ENCODE results near the gene TMOD2.

TMOD2 gene

DNA sequence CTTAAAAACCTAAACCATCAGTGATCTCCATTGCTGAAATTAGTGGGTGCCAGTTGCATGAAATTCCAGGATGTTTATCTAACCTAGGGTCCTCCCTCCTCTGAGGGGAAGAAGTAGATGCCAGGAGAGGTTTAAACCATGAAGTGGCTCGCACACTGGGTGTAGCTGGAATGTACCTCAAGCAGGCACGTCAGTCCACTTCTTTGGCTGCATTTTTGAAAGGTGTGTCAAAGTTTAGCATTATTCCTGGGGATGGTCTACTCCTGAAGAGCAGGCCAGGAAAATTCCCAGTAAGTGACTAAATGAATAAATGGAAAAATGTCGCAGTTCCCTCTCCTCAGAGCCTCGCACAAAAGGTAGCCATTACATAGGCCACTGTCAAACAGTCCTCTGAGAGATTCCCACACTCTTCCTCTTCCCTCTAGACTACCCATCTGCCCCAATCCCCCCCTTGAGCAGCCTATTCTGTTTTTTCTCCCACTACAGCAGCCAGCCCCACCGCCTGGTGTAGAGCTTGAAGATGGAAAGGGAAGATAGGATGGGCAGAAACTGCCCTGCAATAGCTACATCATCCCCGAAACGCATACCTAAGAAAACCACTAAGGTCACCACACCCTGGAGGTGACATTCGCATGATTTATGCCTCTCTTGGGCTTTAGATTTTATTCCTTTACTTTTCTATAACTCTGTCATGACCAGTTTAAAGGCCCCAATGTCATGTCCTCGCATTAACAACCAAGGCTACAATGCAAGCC is 77.4 kb downstream of the TMOD2 start:
- DNase-seq: no peak

- peak; percentile 81 to 86 (median 84) for DNase-seq
Observed at GRCh38 chr15:51829376-51830275, 78.2 kb downstream of the TMOD2 start, which contains the start of gene TMOD3. Gene TMOD3, plus strand, starts transcription at chr15:51829653. Its CDS starts 33,232 bp downstream, at chr15:51862885.

- peak in 1 of 5 experiments; percentile 36 for DNase-seq
Observed at GRCh38 chr15:51830276-51830806, 78.9 kb downstream of the TMOD2 start.

GRCh38 chr15:51833772-51834171 is 82.4 kb downstream of the TMOD2 start:
- peak in 1 of 5 experiments; percentile 65 for DNase-seq

DNA sequence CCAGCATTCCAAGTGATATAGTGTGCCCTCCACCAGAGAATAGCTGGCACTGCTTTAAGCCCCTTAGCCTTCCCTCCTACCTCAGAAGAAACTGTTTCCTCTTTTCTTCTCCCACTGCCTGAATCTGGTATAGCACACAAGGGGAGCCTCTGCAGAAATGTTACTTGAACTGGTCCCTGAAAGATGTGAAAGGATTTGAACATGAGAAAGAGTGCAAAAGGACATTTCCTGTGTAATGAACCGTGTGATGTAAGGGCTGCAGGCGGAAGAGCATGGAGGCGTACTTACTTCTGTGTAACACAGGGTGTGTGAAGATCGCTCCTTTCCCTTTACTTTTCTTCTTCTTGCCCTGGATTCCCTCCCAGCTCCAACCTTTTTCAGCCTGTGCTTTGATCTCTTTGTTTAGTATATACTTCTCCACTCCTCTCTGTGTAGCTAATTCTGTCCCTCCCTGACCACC is 86.4 kb downstream of the TMOD2 start:
- peak in 1 of 5 experiments; percentile 53 for DNase-seq

- DNase-seq: no peak
Observed at GRCh38 chr15:51838270-51838669, 86.9 kb downstream of the TMOD2 start.

DNA sequence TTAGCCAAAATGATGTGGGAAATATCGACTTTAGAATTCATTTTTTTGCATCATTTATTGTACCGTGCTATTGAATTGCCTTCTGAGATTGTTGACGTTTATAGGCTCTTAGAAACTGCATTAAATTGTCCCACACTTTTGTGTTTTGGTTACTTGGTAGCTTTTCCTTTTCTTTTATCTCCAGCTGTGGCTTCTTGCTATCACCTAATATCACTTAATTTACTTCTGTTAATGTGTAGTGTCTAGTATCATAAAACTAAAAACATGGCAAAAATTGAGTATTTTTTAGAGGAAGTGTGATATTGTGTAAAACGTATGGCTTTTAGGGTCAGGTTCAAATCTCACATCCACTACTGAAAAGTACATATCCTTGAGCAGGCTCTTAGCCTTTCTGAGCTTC is 89.3 kb downstream of the TMOD2 start:
- no peak for DNase-seq

- DNase-seq: no peak
Observed at GRCh38 chr15:51841406-51842040, 90.1 kb downstream of the TMOD2 start.

GRCh38 chr15:51842265-51842664 is 90.9 kb downstream of the TMOD2 start:
- DNase-seq: peak in 1 of 5 experiments; percentile 7

- no peak for DNase-seq
Observed at GRCh38 chr15:51842852-51843737, 91.7 kb downstream of the TMOD2 start.

GRCh38 chr15:51844747-51845426 is 93.5 kb downstream of the TMOD2 start:
- DNase-seq: no peak

GRCh38 chr15:51846066-51846462 is 94.7 kb downstream of the TMOD2 start:
- DNase-seq: no peak

DNA sequence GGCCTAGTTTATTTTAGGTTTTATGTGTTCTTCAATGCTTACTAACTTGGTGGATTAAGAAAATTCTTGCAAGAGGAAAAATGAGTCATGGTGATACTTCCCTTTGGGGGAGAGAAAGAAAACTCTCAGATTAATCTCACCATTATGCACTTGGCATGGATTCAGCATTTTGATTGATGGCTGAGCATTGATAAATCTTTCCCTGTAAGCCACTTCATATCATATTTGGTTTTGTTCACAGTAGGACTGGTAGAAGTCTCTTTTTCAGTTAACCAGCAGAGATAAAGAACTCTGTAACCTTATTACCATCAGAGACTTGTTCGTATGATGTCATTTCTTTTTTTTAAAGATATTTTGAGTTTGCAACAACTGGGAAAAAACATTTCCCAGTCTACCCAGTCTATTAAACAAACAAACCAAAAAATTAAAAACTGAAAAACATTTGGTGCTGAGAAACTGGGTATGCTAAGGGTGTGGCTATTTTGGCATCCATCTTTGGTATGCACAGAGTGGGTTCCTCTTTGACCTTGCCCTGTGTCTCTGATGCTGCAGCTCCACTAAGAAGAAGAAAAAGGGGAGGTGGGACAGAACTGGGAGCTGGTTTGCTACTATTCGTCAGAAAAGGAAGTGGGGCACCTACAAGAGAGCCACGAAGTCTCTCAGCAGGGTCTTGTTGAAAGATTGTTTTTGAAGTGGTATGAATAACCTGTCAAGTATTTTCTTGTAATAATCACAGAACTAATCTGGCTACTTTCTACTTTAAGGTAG is 95.2 kb downstream of the TMOD2 start:
- DNase-seq: peak in 1 of 5 experiments; percentile 30

DNA sequence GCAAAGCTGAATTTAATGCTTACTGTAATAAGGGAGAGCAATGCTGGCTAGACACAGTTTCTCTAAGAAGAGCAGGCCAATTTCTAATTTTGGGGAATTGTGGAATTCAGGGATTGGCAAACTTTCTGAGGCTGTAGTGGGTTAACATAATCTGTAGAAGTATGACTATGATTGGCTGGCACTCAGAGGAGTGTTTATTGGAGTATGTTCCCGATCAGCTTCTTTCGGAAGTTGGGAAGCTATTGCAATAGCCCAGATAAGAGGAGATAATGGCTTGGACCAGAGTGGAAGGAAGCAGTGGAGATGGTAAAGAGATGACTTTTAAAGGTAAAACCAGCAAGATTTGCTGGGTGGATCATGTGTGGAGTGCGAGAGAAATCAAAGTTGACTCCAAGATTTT is 97.4 kb downstream of the TMOD2 start:
- no peak for DNase-seq

DNA sequence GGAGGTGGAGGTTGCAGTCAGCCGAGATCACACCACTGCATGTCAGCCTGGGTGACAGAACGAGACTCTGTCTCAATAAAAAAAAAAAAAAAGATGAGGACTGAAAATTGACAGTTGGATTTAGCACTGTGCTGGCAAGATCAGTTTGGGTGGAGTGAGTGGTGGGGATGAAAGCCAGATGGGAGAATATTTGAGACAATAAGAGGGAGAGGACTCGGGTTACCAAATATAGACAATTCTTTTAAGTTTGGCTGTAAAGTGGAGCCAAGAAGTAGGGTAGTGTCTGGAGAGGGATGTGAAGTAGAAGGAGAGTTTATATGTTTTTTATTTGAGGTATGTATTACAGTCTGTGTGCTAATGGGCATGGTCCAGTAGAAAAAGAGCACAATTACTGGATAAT is 98.5 kb downstream of the TMOD2 start:
- no peak for DNase-seq

GRCh38 chr15:51853998-51854397 is 102.6 kb downstream of the TMOD2 start:
- DNase-seq: no peak

DNA sequence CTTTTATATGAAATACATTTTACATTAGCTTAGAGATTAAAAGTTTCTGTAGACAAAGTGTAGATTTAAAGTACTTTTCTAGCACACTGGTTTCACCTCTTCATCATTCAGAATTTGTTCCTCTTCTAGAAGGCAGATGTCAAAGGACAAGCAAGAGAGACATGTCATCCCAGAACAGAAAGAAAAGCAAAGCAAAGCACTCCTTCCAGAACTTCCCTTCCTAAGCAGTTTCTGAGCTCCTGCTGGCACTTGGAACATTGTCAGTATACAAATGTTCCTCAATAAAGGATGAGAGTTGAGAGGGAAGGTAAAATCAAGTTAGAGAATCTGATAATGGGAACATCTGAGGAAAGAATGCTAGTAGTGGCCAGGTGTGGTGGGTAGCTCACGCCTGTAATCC is 104.2 kb downstream of the TMOD2 start:
- no peak for DNase-seq

DNA sequence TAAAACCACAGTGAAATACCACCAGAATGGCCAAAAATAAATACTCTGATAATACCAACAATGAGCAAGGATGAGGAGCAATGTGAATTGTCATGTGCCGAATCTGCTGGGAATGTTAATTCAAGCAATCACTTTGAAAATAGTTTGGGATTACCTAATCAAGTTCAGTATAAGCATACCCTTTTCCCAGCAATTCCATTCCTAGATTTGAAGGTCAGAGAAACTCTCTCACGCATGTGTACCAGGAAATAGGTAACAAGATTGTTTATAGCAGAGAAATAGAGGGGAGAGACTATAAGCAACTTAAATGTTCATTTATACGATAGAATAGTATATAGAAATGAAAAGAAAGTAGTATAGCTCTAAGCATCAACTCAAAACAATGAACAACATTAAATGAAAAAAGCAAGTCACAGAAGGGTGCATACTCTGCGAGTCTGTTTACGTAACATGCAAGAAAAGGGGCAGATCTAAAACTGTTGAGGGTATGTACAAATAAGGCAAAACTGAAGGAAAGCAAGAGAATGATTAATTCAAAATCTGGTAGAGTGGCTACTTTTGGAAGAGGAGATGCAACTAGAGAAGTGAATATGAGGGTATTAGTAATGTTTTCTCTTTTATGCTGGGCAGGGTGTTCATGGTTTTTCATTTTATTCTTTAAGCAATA is 105.5 kb downstream of the TMOD2 start:
- no peak for DNase-seq

GRCh38 chr15:51861557-51862359 is 110.4 kb downstream of the TMOD2 start:
- DNase-seq: peak in 4 of 5 experiments; percentile 44 to 89 (median 61)
